ENCODE measurements around the gene FGF21.

Gene FGF21

DNA sequence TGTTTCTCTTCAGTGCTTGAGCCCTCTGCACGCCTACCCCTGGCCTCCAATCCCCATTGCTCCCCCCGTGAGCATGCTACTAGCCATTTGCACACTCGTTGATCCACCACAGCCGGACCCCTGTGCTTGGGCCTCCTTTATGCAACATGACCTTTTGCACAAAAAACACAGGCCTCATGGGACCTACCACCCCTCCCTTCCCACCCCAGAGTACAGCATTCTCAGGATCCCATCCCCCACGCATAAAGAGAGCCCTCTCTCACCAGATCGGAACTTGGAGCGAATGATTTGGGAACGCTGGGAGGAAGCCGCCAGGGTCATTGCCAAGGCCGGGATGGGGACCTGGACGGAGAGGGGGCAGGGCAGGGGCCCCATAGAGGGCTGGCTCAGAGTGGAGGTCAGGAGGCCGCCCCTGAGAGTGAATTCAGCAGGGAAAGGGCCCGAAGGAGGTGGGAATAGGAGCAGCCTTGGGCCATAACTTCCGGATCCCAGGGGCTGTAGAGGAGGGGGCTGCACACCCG is 36.6 kb upstream of the FGF21 start:
- Histone ChIP-seq H3K4me3 (ENCODE audit: severe bottlenecking) (no peak overlapping the region), H3K27ac (ENCODE audit: poor library complexity, severe bottlenecking) (no peak overlapping the region), H3K36me3 (ENCODE audit: low read depth) (no peaks in the 10 kb centered on the region), H3K9me3 (ENCODE audit: severe bottlenecking) (no peaks in the 10 kb centered on the region), H3K4me1 (ENCODE audit: insufficient read depth, poor library complexity, severe bottlenecking) (no peaks in the 10 kb centered on the region), H3K27me3 (ENCODE audit: insufficient read depth, poor library complexity, severe bottlenecking) (no peaks in the 10 kb centered on the region)
- ATAC-seq (ENCODE audit: low read depth) = no peak
- DNase-seq (ENCODE audit: low spot score) = no peak
- TF ChIP-seq, protein P1, sequence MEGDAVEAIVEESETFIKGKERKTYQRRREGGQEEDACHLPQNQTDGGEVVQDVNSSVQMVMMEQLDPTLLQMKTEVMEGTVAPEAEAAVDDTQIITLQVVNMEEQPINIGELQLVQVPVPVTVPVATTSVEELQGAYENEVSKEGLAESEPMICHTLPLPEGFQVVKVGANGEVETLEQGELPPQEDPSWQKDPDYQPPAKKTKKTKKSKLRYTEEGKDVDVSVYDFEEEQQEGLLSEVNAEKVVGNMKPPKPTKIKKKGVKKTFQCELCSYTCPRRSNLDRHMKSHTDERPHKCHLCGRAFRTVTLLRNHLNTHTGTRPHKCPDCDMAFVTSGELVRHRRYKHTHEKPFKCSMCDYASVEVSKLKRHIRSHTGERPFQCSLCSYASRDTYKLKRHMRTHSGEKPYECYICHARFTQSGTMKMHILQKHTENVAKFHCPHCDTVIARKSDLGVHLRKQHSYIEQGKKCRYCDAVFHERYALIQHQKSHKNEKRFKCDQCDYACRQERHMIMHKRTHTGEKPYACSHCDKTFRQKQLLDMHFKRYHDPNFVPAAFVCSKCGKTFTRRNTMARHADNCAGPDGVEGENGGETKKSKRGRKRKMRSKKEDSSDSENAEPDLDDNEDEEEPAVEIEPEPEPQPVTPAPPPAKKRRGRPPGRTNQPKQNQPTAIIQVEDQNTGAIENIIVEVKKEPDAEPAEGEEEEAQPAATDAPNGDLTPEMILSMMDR (IDR thresholded peaks at IDR 0.05; ENCODE audit: poor library complexity, severe bottlenecking) = no peak

DNA sequence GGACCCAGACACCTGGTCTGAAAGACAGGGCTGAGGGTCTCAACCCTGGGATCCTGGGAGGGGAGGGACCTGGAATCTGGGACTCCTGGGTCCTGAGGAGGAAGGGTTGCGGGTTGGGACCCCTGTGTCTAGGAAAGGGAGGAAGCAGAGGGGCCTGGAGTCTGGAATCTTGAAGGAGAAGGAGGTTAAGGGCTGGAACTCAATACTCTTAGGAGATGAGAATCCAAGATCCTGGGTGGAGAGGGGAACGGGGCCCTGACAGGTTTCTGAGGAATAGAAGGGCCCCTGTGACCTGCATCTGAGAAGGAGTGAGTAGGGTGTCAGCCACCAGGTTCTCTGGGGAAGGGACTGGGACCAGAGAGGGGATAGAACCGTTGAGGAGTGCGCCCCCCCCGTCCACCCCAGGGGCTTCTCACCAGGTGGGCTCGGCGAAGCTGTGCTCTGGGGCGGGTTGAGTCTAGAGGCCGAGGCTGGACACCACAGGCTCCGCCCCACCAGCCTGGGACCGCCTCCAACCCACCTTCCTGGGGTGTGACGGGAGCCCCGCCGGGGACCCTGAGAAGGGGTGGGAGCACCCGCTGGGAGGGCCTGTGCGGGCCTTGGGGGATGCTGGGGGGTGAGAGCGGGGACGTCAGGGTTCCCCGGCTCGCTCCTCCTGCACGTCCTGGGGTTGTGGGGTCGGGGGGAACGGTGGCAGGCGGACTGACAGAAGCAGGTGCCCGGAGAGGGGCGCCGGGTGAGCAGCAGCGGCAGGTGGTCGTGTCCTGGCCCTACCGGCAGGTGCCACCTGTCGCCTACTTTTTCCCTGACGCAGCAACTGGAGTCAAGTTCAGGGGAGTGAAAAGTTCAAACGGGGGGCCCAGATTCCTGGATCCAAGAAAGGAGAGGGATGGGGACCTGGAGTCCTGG is 35.8 kb upstream of the FGF21 start, which contains the start of gene MAMSTR:
MAMSTR (minus strand) TSS at position 463 of the 909 bp plus-strand sequence. CDS start 694 bp downstream, outside the sequence.
- Histone ChIP-seq H3K27me3 (ENCODE audit: insufficient read depth, poor library complexity, severe bottlenecking) (no peaks in the 10 kb centered on the region), H3K4me1 (ENCODE audit: insufficient read depth, poor library complexity, severe bottlenecking) (no peaks in the 10 kb centered on the region), H3K4me3 (ENCODE audit: severe bottlenecking) (peak within 1 kb of the TSS; percentile 47), H3K9me3 (ENCODE audit: severe bottlenecking) (no peaks in the 10 kb centered on the region), H3K27ac (ENCODE audit: poor library complexity, severe bottlenecking) (peak within 1 kb of the TSS; percentile 32), H3K36me3 (ENCODE audit: low read depth) (no peaks in the 10 kb centered on the region)
- TF ChIP-seq, protein P1 (IDR thresholded peaks at IDR 0.05; ENCODE audit: poor library complexity, severe bottlenecking) = no peak
- DNase-seq (ENCODE audit: low spot score) (no peak), ATAC-seq (ENCODE audit: low read depth) (no peak)

DNA sequence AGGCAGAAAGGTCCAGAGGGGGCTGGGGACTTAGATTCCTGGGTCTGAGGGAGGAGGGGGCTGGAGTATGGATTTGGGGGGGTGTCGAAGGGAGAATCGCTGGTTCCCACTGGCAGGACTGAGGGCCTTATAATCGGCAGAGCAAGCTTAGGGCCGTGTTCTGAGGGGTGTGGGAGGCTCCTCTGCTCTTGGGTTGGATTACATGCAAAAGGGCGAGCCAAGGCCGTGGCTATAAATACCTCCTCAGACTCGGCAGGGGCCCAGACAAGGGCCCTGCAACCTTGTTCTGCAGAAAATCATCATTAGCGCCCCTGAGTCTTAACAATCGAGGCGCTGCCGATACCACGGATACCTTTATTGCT is 35.1 kb upstream of the FGF21 start:
- TF ChIP-seq, protein P1 (IDR thresholded peaks at IDR 0.05; ENCODE audit: poor library complexity, severe bottlenecking) = no peak
- peaks cover 6% of the 10 kb centered on the region for H3K4me1 ChIP-seq (ENCODE audit: insufficient read depth, poor library complexity, severe bottlenecking)
- peak overlapping the region; percentile 47 for H3K4me3 ChIP-seq (ENCODE audit: severe bottlenecking)
- H3K27me3 ChIP-seq (ENCODE audit: insufficient read depth, poor library complexity, severe bottlenecking) = no peaks in the 10 kb centered on the region
- no peak for ATAC-seq (ENCODE audit: low read depth)
- H3K9me3 ChIP-seq (ENCODE audit: severe bottlenecking) = no peaks in the 10 kb centered on the region
- H3K27ac ChIP-seq (ENCODE audit: poor library complexity, severe bottlenecking) = no peak overlapping the region
- DNase-seq (ENCODE audit: low spot score) = no peak
- H3K36me3 ChIP-seq (ENCODE audit: low read depth) = no peaks in the 10 kb centered on the region

DNA sequence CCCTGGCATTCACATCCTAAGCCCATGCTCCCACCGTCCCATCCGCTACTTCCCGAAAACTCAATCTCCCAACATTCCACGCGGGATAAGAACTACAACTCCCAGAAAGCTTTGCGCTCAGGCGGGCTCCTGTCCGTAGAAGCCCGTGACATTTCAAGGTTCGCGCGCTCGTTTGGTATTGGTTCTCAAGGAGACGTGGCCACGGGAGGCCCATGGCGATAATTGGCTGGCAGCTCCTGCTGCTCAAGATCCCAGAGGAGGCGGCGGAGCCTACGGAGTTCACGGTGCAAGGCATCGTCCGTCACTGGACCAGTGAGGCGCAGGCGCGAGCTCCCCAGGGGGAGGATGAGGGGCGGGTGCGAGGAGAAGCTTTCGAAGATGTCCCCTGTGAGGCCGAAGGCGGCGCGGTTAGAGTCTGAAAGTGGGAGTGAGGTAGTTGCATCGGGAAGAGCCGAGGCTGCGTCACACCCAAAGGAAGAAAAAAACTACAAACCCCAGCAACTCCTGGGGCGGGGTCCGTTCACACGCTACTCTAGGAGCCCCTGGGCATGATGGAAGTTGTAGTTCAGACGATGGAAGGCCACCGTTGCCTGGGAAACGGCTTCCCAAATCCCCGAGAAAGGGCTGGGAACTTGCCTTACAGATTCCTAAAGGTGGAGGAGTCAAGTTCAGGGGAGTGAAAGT is 34.6 kb upstream of the FGF21 start:
- Histone ChIP-seq H3K4me1 (ENCODE audit: insufficient read depth, poor library complexity, severe bottlenecking) (peaks cover 12% of the 10 kb centered on the region), H3K27ac (ENCODE audit: poor library complexity, severe bottlenecking) (peak overlapping the region; percentile 32)

More for the DNA sequence above, 34.6 kb upstream of the FGF21 start:
- ATAC-seq (ENCODE audit: low read depth) = peak; percentile 91
- H3K27me3 ChIP-seq (ENCODE audit: insufficient read depth, poor library complexity, severe bottlenecking) = no peaks in the 10 kb centered on the region
- H3K9me3 ChIP-seq (ENCODE audit: severe bottlenecking) = no peaks in the 10 kb centered on the region
- DNase-seq (ENCODE audit: low spot score) = peak; percentile 98
- TF ChIP-seq, protein P1 (IDR thresholded peaks at IDR 0.05; ENCODE audit: poor library complexity, severe bottlenecking) = no peak
- no peaks in the 10 kb centered on the region for H3K36me3 ChIP-seq (ENCODE audit: low read depth)
- peak overlapping the region; percentile 47 for H3K4me3 ChIP-seq (ENCODE audit: severe bottlenecking)

All from RWPE2 (cell line).